Activated CD4-positive, alpha-beta T cell treated with anti-CD3 and anti-CD28 coated beads, Interleukin-2, amount 10 ng/mL, durations not matched to agents 24 days and 14 days (primary cell): ENCODE measurements around the gene FBXO42. TPM values are rescaled to one million over a fixed set of nuclear protein-coding genes. Genes with fewer than 3 reads are reported as not detected.

Source experiments
- DNase-seq: peaks from one replicate; pipeline ENCODE4 v3.0.0; 2022
- H3K27ac Mint-ChIP-seq: one replicate; pipeline ENCODE4 v1.8.0; 2022; ENCODE audit warnings: mild to moderate bottlenecking, mixed read lengths
- H3K27me3 Mint-ChIP-seq: one replicate; pipeline ENCODE4 v1.8.0; 2022; ENCODE audit warnings: mixed read lengths
- H3K36me3 Mint-ChIP-seq: one replicate; pipeline ENCODE4 v1.8.0; 2022; ENCODE audit warnings: low read depth, mild to moderate bottlenecking, mixed read lengths
- H3K4me1 Mint-ChIP-seq: one replicate; pipeline ENCODE4 v1.8.0; 2021; ENCODE audit warnings: mixed read lengths
- H3K4me3 Mint-ChIP-seq: one replicate; pipeline ENCODE4 v1.8.0; 2022; ENCODE audit warnings: mild to moderate bottlenecking, moderate library complexity, mixed read lengths
- H3K9me3 Mint-ChIP-seq: one replicate; pipeline ENCODE4 v1.8.0; 2021; ENCODE audit warnings: mixed read lengths
- intact Hi-C: fragments of 100-400 bp; cut with micrococcal nuclease; formaldehyde crosslinking; loops from one replicate; pipeline ENCODE4 v1.15.1; 2023
- total RNA-seq: library from RNA; stranded (reverse); gene quantifications from 2 replicates; pipeline ENCODE4 v1.2.3, GENCODE V29; 2022

Gene FBXO42
- total RNA-seq, 1 donor from 2014 or later, result 20.8 TPM

DNA sequence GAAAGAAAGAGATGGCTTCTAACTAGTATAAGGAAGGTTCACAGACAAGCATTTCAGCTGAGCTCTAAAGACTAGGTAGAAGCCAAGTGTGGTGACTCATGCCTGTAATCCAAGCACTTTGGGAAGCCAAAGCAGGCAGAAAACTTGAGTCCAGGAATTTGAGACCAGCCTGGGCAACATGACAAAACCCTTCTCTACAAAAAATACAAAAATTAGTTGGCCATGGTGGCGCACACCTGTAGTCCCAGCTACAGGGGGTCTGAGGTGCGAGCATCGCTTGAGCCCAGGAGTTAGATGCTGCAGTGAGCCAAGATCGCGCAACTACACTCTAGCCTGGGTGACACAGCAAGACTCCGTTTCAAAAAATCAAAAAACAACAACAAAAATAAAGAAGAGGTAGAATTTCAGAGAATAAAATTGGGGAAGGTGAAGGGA lies 27.8 kb downstream of the FBXO42 start:
- H3K4me3 Mint-ChIP-seq, result no peak overlapping the region
- peaks cover 10% of the 10 kb centered on the region for H3K36me3 Mint-ChIP-seq
- no peaks in the 10 kb centered on the region for H3K27me3 Mint-ChIP-seq
- no peaks in the 10 kb centered on the region for H3K9me3 Mint-ChIP-seq
- peaks cover 11% of the 10 kb centered on the region for H3K4me1 Mint-ChIP-seq
- no peak for DNase-seq
- no peak overlapping the region for H3K27ac Mint-ChIP-seq
- intact Hi-C loops, result no loop called here

DNA sequence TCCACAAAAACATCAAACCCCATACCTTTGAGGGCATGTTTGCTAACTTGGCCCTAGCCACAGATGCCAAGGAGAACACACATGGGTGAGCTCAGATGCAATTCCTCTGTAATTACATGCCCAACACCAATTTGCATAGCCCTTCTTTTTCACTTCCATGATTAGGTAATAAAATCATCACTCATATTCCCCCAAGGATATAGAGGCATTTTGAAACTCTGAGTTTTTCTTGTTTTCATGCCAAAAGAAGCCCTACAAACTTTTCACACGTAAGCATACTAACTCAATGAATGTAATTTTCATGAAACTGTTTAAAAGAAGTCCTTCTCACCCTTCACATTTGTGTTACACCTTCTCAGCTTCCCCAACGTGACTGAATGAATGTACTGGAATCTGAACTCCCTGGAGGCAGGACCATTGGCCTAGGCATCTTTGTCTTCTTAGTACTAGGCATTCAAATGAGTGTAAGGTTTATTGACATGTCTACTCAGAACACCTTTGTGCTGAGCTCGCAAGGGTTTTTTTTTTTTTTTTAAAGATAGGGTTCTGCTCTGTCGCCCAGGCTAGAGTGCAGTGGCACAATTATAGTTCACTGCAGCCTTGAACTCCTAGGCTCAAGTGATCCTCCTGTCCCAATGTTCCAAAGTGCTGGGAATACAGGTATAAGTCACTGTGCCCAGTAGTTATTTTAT lies 31.0 kb downstream of the FBXO42 start:
- Mint-ChIP-seq H3K4me3 (no peak overlapping the region), H3K4me1 (peaks cover 6% of the 10 kb centered on the region), H3K27ac (no peak overlapping the region), H3K27me3 (no peaks in the 10 kb centered on the region), H3K9me3 (no peaks in the 10 kb centered on the region), H3K36me3 (peaks cover 7% of the 10 kb centered on the region)
- no peak for DNase-seq
- intact Hi-C loops, result no loop called here

DNA sequence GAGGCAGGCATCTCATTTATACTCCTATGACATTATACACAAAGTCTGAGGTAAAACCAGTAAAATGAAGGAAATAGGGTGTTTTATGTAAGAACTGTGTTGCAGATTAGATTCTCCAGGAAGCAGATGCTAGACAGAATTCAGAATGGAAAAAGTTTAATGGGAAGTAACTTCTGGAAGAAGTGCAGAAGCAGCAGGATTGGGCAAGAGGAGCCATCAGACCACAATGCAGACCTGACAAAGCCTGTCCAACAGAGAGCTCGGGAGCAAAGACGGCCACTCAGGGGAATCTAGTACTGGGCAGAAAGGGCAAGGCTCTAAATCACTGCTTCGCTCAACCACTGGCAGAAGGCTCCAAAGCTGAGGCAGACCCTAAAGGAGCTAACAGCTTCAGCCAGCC lies 33.7 kb downstream of the FBXO42 start:
- Mint-ChIP-seq H3K27ac (no peak overlapping the region), H3K4me1 (peaks cover 4% of the 10 kb centered on the region), H3K27me3 (no peaks in the 10 kb centered on the region), H3K36me3 (peaks cover 12% of the 10 kb centered on the region), H3K4me3 (no peak overlapping the region), H3K9me3 (no peaks in the 10 kb centered on the region)
- no peak for DNase-seq
- intact Hi-C loops, result no loop called here

DNA sequence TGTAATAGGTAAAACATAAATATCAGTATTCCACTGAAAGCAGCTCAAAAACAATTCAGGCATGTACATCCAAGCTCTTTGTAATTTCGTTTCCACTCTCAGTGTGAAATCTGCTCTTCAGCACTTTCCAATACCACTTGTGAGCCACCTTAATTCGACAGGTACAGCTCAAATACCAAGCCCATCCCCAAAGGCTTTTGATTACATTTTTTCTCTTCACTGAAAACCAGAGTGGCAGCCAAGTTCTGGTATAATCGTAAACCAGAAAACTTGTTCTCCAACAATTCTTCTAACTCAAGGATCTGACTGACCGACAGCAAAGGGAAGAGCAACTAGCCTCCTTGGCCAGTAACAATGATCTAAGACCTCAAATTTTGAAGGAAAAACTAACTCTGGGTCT lies 36.8 kb downstream of the FBXO42 start:
- Mint-ChIP-seq H3K4me1 (no peaks in the 10 kb centered on the region), H3K27ac (no peak overlapping the region), H3K36me3 (peaks cover 21% of the 10 kb centered on the region), H3K9me3 (no peaks in the 10 kb centered on the region), H3K4me3 (no peak overlapping the region), H3K27me3 (no peaks in the 10 kb centered on the region)
- DNase-seq, result no peak
- intact Hi-C loops, result no loop called here

DNA sequence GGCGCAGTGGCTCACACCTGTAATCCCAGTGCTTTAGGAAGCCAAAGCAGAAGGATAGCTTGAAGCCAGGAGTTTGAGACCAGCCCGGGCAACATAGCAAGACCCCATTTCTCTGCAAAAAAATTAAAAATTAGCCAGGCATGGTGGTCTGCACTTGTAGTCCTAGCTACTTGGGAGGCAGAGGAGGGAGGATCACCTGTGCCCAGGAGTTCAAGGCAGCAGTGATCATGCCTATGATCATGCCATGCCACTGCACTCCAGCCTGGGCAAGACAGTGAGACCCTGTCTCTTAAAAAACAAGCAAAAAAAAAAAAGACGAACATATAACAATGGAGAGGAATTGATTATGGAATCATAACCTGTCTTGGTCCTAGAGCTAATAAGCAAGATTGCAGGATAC lies 45.1 kb downstream of the FBXO42 start:
- intact Hi-C loops, result no loop called here
- Mint-ChIP-seq H3K4me1 (no peaks in the 10 kb centered on the region), H3K9me3 (no peaks in the 10 kb centered on the region), H3K27me3 (no peaks in the 10 kb centered on the region), H3K27ac (no peak overlapping the region), H3K36me3 (peaks cover 40% of the 10 kb centered on the region), H3K4me3 (no peak overlapping the region)
- DNase-seq, result no peak

DNA sequence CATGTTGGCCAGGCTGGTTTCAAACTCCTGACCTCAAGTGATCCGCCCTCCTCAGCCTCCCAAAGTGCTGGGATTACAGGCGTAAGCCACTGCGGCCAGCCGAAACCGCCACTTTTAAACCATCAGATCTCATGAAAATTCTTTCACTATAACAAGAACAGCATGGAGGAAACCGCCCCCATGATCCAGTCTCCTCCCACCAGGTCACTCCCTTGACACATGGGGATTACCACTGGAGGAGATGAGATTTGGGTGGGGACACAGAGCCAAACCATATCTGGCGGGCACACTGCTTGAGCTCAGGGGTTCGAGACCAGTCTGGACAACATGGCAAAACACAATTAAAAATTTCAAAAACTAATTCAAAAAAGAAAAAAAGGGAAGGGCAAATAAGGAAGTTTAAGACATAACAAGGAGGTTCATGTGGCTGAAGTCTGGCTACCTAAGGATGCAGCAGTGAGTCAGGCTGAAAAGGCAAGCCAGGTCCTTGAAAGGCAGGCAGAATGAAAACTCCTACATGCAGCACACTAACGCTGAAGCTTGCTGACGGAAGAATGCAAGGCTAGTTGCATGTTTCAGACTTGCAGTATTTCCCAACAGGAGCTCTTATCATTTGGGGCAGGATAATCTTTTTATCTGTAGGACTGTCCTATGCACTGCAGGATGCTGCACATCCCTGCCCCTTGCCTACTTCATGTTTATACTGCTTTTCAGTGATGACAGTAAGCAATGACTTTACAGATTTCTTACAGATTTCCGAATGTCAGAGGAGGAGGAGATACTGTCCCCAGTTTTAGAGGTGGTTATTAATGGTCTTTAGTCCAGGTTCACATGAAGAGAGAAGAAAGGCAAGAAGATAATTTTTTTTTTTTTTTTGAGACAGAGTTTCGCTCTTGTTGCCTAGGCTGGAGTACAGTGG lies 49.3 kb downstream of the FBXO42 start:
- H3K27me3 Mint-ChIP-seq, result no peaks in the 10 kb centered on the region
- peaks cover 37% of the 10 kb centered on the region for H3K36me3 Mint-ChIP-seq
- H3K27ac Mint-ChIP-seq, result no peak overlapping the region
- no peaks in the 10 kb centered on the region for H3K9me3 Mint-ChIP-seq
- intact Hi-C loops, result no loop called here
- H3K4me1 Mint-ChIP-seq, result no peaks in the 10 kb centered on the region
- DNase-seq, result no peak
- no peak overlapping the region for H3K4me3 Mint-ChIP-seq

DNA sequence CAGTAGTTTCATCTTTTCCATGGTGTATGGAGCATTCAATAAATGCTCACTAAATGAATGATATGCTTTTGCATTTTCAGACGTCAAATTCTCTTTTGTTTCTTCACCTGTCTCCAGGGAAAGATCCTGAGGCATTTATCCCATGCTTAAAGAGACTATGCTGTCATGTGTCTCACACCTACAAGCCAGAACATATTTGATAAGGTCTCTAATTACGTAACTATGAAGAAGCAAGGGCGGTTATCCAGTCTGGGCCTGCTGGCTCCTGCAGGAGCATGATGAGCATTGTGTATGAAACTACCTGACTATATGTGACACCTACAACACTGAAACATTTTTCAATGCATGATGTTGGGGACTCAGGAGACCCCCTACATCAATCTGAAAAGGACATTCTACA lies 51.8 kb downstream of the FBXO42 start:
- no peaks in the 10 kb centered on the region for H3K27me3 Mint-ChIP-seq
- H3K36me3 Mint-ChIP-seq, result peaks cover 36% of the 10 kb centered on the region
- intact Hi-C loops, result no loop called here

DNA sequence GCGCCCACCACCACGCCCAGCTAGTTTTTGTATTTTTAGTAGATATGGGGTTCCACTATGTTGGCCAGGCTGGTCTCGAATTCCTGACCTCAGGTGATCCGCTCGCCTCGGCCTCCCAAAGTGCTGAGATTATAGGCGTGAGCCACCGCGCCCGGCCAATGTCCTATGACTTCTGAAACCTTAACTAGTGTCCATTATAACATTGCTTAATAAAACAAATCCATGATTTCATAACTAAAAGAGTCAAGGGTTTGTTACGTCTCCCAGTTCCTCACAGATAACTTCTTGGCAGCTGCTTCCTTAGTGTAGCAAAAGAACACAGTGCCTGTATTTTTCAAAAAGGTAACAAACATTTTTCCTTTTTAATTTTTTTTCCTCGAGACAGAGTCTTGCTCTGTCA lies 53.6 kb downstream of the FBXO42 start:
- H3K9me3 Mint-ChIP-seq, result no peaks in the 10 kb centered on the region
- H3K4me3 Mint-ChIP-seq, result no peak overlapping the region
- no peak overlapping the region for H3K27ac Mint-ChIP-seq
- no peaks in the 10 kb centered on the region for H3K27me3 Mint-ChIP-seq
- H3K4me1 Mint-ChIP-seq, result no peaks in the 10 kb centered on the region
- peaks cover 50% of the 10 kb centered on the region for H3K36me3 Mint-ChIP-seq
- intact Hi-C loops, result no loop called here
- DNase-seq, result no peak

More for the DNA sequence above, 51.8 kb downstream of the FBXO42 start:
- Mint-ChIP-seq H3K4me3 (no peak overlapping the region), H3K9me3 (no peaks in the 10 kb centered on the region), H3K4me1 (no peaks in the 10 kb centered on the region), H3K27ac (no peak overlapping the region)
- no peak for DNase-seq

DNA sequence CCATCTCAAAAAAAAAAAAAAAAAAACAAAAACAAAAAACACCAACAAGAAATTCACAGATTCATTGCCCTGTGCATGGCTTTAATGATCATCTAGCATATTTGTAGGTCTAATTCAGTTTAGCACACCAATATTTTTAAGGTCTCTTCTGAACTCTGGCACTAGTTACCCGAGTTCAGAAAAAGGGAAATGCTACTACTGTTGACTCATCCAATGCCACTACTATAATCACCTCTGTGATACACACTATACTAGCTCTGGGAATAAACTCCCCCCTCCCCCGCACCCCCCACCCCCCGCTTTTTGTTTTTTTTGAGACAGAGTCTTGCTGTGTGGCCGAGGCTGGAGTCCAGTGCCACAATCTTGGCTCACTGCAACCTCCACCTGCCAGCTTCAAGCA lies 55.6 kb downstream of the FBXO42 start:
- H3K9me3 Mint-ChIP-seq, result no peaks in the 10 kb centered on the region
- H3K4me1 Mint-ChIP-seq, result no peaks in the 10 kb centered on the region
- DNase-seq, result no peak
- intact Hi-C loops, result no loop called here
- peaks cover 42% of the 10 kb centered on the region for H3K36me3 Mint-ChIP-seq
- no peaks in the 10 kb centered on the region for H3K27me3 Mint-ChIP-seq
- H3K4me3 Mint-ChIP-seq, result no peak overlapping the region
- no peak overlapping the region for H3K27ac Mint-ChIP-seq

DNA sequence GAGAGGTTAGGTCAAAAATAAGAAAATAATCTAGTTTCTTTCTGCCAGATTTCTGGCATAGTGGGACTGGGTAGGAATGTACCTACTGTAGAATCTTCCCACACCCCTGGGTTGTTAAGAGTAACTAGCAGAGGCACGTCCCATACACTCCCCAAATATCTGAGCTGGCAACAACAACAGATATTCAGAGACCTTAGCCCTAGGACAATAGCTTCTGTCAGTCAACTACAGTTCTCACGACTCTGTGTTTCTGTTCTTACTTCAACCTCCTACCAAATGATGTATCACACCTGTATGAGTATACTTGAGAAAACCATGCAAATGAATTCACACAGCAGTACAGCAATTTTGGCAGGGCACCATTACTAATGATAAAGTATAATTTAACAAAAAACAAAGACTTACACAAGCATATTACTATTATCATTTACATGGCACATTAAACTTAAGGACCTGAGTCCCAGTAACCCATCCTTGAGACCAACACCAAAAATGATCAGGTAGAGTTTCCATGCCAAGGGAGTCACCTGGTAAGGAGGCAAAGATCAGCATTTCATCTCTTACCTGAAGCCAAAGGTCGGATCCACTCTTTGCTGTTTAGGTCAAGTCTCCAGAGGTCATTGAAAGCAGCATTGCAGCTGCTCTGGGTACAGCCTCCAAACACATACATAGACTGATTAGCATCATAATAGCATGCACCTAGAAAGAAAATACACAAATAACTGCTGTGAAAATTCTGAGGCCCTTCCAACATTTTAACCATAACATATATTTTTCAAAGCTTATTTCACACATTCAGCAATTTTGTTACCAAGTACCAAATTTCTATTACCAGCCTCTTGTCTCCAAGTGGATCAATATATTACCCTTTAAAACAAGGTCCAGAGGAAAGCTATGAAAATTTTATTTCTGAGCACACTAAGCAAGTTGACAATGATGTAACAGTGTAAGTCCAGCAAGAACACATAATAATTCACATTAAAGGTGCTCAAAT lies 57.8 kb downstream of the FBXO42 start:
- DNase-seq, result no peak
- Mint-ChIP-seq H3K4me1 (peaks cover 2% of the 10 kb centered on the region), H3K4me3 (no peak overlapping the region), H3K36me3 (peaks cover 44% of the 10 kb centered on the region), H3K9me3 (no peaks in the 10 kb centered on the region), H3K27me3 (no peaks in the 10 kb centered on the region), H3K27ac (no peak overlapping the region)
- intact Hi-C loops, result no loop called here

DNA sequence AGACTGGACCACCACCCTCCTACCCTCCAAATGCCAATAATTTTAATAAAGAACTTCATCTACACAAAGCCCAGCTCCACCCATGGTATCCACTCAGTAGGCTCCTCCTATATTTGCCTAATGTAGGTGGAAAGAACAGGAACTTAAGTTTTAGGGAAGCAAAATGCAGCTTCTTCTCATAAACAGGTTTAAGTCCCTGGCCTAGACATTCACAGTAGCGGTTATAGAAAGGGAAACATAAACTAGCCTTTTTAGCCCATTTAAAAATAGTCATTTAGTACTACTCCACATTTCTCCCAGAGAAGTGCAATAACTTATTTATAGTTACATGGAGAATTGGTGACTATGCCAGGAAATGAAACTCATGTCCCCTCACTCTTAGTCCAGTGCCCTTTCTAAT lies 58.7 kb downstream of the FBXO42 start:
- Mint-ChIP-seq H3K4me1 (peaks cover 2% of the 10 kb centered on the region), H3K36me3 (peaks cover 45% of the 10 kb centered on the region), H3K27ac (no peak overlapping the region), H3K9me3 (no peaks in the 10 kb centered on the region), H3K4me3 (no peak overlapping the region), H3K27me3 (no peaks in the 10 kb centered on the region)
- intact Hi-C loops, result no loop called here
- DNase-seq, result no peak

DNA sequence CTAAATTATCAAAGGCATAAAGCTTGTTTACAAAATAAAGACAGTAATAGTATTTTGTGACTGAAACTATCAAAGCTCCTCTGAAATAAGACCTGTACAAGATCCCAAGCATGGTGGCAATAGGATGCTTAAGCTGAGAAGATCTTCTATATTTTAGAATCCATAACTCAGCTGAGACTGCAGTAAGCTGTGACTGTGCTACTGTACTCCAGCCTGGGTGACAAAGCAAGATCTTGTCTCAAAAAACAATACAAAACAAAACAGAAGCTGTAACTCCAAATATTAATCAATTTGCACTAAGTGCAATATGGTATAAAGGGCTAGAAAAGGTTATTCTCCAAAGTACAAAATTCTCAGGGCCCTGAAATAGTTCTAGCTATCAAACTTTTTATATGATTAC lies 59.5 kb downstream of the FBXO42 start:
- H3K9me3 Mint-ChIP-seq, result no peaks in the 10 kb centered on the region
- peaks cover 2% of the 10 kb centered on the region for H3K4me1 Mint-ChIP-seq
- no peak overlapping the region for H3K4me3 Mint-ChIP-seq
- no peak overlapping the region for H3K27ac Mint-ChIP-seq
- H3K27me3 Mint-ChIP-seq, result no peaks in the 10 kb centered on the region
- H3K36me3 Mint-ChIP-seq, result peaks cover 47% of the 10 kb centered on the region
- intact Hi-C loops, result no loop called here
- no peak for DNase-seq

DNA sequence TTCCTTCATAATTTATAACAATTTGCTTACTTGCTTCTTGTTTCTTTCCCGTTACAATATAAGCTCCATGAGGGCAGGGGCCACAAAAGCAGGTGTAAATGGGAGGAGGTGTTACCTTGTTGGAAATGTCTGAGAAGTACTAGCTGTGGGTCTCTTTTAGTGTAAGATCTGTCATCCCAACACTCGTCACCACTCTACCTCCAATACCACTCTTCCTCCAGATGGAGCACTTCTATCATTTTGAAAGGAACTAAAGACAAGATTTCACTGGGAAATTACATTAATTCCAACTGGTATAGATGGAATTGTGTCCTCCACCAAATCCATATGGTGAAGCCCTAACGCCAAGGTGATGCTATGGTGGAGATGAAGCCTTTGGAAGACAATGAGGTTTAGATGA lies 62.3 kb downstream of the FBXO42 start:
- H3K36me3 Mint-ChIP-seq, result peaks cover 32% of the 10 kb centered on the region
- H3K27me3 Mint-ChIP-seq, result no peaks in the 10 kb centered on the region
- H3K4me3 Mint-ChIP-seq, result no peak overlapping the region
- no peak overlapping the region for H3K27ac Mint-ChIP-seq
- intact Hi-C loops, result no loop called here
- no peak for DNase-seq
- no peaks in the 10 kb centered on the region for H3K9me3 Mint-ChIP-seq
- H3K4me1 Mint-ChIP-seq, result peaks cover 2% of the 10 kb centered on the region
